ENCODE data around the gene MRPS15. TPM values are rescaled to one million over a fixed set of nuclear protein-coding genes. Genes with fewer than 3 reads are reported as not detected.
A peak's percentile ranks its signal among the peaks of the same experiment; 100 is the strongest.

Gene MRPS15
- total and polyA plus RNA-seq, 2 donors (not counting 3 experiments of a cell fraction or from before 2014, with no cell fraction given): 47.1 to 105 TPM

GRCh38 chr1:36420836-36421317 lies 43.3 kb downstream of the MRPS15 start:
- ChIA-PET CTCF (interaction anchor here (0.9 to 5.7 kb wide), 8 partner anchors 9 to 286 kb away, joined by 3 to 83 read pairs (median 8); no protein-coding TSS in a partner anchor), POLR2A (no interaction called here)
- Histone ChIP-seq H3K4me2 (ENCODE audit: insufficient read depth, low read length) (no peak overlapping the region), H3K27ac (ENCODE audit: insufficient read depth, low read depth, low read length) (no peak overlapping the region), H3K9me3 (replicated peaks; ENCODE audit: control insufficient read depth, insufficient read depth, low read length) (no peaks in the 10 kb centered on the region), H3K27me3 (ENCODE audit: control insufficient read depth in 2 of 2, insufficient read depth in 2 of 2, low read length in 2 of 2) (no peaks in the 10 kb centered on the region), H3K4me3 (replicated peaks in 1 of 3; ENCODE audit: insufficient read depth in 1 of 3, low read depth in 1 of 3, low read length in 3 of 3) (no peak overlapping the region), H3K9ac (replicated peaks; ENCODE audit: extremely low read depth, insufficient read depth, low read length) (no peak overlapping the region), H2AFZ (ENCODE audit: low read depth, low read length) (peak overlapping the region; percentile 68), H3K36me3 (ENCODE audit: control insufficient read depth in 2 of 2, extremely low read depth in 1 of 2, insufficient read depth in 2 of 2, low read length in 2 of 2) (no peaks in the 10 kb centered on the region), H3K79me2 (ENCODE audit: control insufficient read depth, insufficient read depth, low read length) (no peaks in the 10 kb centered on the region), H3K9me1 (replicated peaks; ENCODE audit: control insufficient read depth, extremely low read depth, insufficient read depth, low read length) (no peaks in the 10 kb centered on the region), H4K20me1 (replicated peaks; ENCODE audit: control insufficient read depth, extremely low read depth, insufficient read depth, low read length) (no peaks in the 10 kb centered on the region), H3K4me1 (ENCODE audit: control insufficient read depth, extremely low read depth, insufficient read depth, low read length) (peaks cover 3% of the 10 kb centered on the region)
- no TSS peak for BruUV-seq (replicated peaks)
- FAIRE-seq: peak; percentile 96
- dilution Hi-C loops (cut with MboI; ENCODE audit: extremely low pct_ligation_motif_present, low sequenced_read_pairs): no loop called here
- peak; percentile 90 for DNase-seq (ENCODE audit: low read depth, low spot score)
- intact Hi-C loops (cut with micrococcal nuclease): loop anchor here (1.0 to 2.0 kb wide), 8 partner anchors 22 to 322 kb away; partner anchors contain the start of genes EVA1B, SH3D21 and TRAPPC3
- TF ChIP-seq MAX (IDR thresholded peaks at IDR 0.05; ENCODE audit: insufficient read depth, insufficient read length) (no peak), POLR2AphosphoS5 (IDR thresholded peaks at IDR 0.05; ENCODE audit: insufficient read depth, low read depth, low read length) (no peak), CTCF (IDR thresholded peaks at IDR 0.05; ENCODE audit: extremely low read depth in 1 of 2, insufficient read depth in 1 of 2, low read depth in 1 of 2, low read length in 2 of 2) (peak; percentile 96 to 97)

- Histone ChIP-seq H3K79me2 (ENCODE audit: control insufficient read depth, insufficient read depth, low read length) (no peaks in the 10 kb centered on the region), H3K27me3 (ENCODE audit: control insufficient read depth in 2 of 2, insufficient read depth in 2 of 2, low read length in 2 of 2) (no peaks in the 10 kb centered on the region), H4K20me1 (replicated peaks; ENCODE audit: control insufficient read depth, extremely low read depth, insufficient read depth, low read length) (no peaks in the 10 kb centered on the region), H3K4me1 (ENCODE audit: control insufficient read depth, extremely low read depth, insufficient read depth, low read length) (peaks cover 3% of the 10 kb centered on the region), H3K9me3 (replicated peaks; ENCODE audit: control insufficient read depth, insufficient read depth, low read length) (no peaks in the 10 kb centered on the region), H2AFZ (ENCODE audit: low read depth, low read length) (peak overlapping the region; percentile 3), H3K9me1 (replicated peaks; ENCODE audit: control insufficient read depth, extremely low read depth, insufficient read depth, low read length) (no peaks in the 10 kb centered on the region), H3K4me2 (ENCODE audit: insufficient read depth, low read length) (no peak overlapping the region), H3K4me3 (replicated peaks in 1 of 3; ENCODE audit: insufficient read depth in 1 of 3, low read depth in 1 of 3, low read length in 3 of 3) (no peak overlapping the region), H3K27ac (ENCODE audit: insufficient read depth, low read depth, low read length) (no peak overlapping the region), H3K36me3 (ENCODE audit: control insufficient read depth in 2 of 2, extremely low read depth in 1 of 2, insufficient read depth in 2 of 2, low read length in 2 of 2) (no peaks in the 10 kb centered on the region), H3K9ac (replicated peaks; ENCODE audit: extremely low read depth, insufficient read depth, low read length) (no peak overlapping the region)
- CTCF ChIA-PET: interaction anchor here (0.7 to 5.7 kb wide), 9 partner anchors 8 to 286 kb away, joined by 3 to 70 read pairs (median 5); partner anchors contain the start of gene OSCP1
- no peak for FAIRE-seq
- POLR2A ChIA-PET: no interaction called here
- dilution Hi-C loops (cut with MboI; ENCODE audit: extremely low pct_ligation_motif_present, low sequenced_read_pairs) (no loop called here), intact Hi-C loops (cut with micrococcal nuclease) (loop anchor here (1.0 to 2.0 kb wide), 7 partner anchors 22 to 271 kb away; partner anchors contain the start of genes EVA1B, SH3D21 and TRAPPC3)
- no peak for TF ChIP-seq CTCF (IDR thresholded peaks at IDR 0.05; ENCODE audit: extremely low read depth in 1 of 2, insufficient read depth in 1 of 2, low read depth in 1 of 2, low read length in 2 of 2)
- no peak for TF ChIP-seq FOS (IDR thresholded peaks at IDR 0.05; ENCODE audit: borderline replicate concordance, insufficient read depth, low read length)
- no peak for TF ChIP-seq POLR2AphosphoS5 (IDR thresholded peaks at IDR 0.05; ENCODE audit: insufficient read depth, low read depth, low read length)
- no peak for TF ChIP-seq GATA2 (IDR thresholded peaks at IDR 0.05; ENCODE audit: insufficient read depth, insufficient read length, low read depth, low read length)
- no peak for TF ChIP-seq POLR2A (IDR thresholded peaks at IDR 0.05; ENCODE audit: low read depth, low read length)
- no peak for TF ChIP-seq EZH2 (IDR thresholded peaks at IDR 0.05; ENCODE audit: borderline replicate concordance, low read depth, low read length, severe bottlenecking)
- no peak for TF ChIP-seq JUN (IDR thresholded peaks at IDR 0.05; ENCODE audit: borderline replicate concordance, insufficient read depth, insufficient read length, low read depth)
- no peak for TF ChIP-seq MAX (IDR thresholded peaks at IDR 0.05; ENCODE audit: insufficient read depth, insufficient read length)
- TF ChIP-seq MYC (IDR thresholded peaks at IDR 0.05; ENCODE audit: low read depth, low read length): no peak
- DNase-seq (ENCODE audit: low read depth, low spot score): no peak
- no TSS peak for BruUV-seq (replicated peaks)
Observed at GRCh38 chr1:36420409-36420808, 43.8 kb downstream of the MRPS15 start.

Data from endothelial cell of umbilical vein (primary cell).